ENCODE measurements around the gene ALDH3B2.

The ALDH3B2 gene

DNA sequence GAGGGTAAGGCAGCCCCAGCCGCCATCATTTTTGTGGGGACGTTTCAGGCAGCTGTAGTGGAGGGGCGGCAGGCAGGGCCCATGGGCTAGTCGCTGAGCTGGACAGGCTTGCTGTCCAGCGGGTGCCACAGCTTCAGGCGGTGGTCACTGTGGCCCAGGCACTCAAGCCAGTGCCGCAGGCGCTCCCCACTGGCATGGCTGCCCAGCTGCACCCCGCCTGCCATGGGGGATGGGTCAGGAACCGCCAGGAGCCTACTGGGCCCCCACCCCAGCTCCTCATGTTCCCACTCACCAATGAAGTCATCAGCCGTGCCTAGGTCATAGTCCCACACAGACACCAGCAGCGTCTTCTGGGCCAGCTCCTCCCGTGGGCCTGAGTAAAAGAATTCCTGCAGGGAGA lies 61.7 kb downstream of the ALDH3B2 start:
- DNase-seq: no peak
